Measurements from ENCODE around the gene RAI14. TPM values are rescaled to one million over a fixed set of nuclear protein-coding genes. Genes with fewer than 3 reads are reported as not detected.

RAI14 gene
- total RNA-seq (2014; rRNA removed; shearing (Covaris generic); ENCODE audit: low replicate concordance) = 34.4 and 34.6 TPM in 2 replicates

GRCh38 chr5:34656001-34656699, at the start of gene RAI14:
RAI14 (plus strand) TSS chr5:34656328; CDS start chr5:34686920, 30,592 bp downstream.
- Histone ChIP-seq H3K27me3 (no peaks in the 10 kb centered on the region), H3K4me3 (peak within 1 kb of the TSS; percentile 80), H3K36me3 (peaks cover 21% of the 10 kb centered on the region), H3K9me3 (no peaks in the 10 kb centered on the region)
- peak; percentile 94 for DNase-seq

- Histone ChIP-seq H3K36me3 (no peaks in the 10 kb centered on the region), H3K9me3 (no peaks in the 10 kb centered on the region), H3K27me3 (no peaks in the 10 kb centered on the region), H3K4me3 (no peak overlapping the region)
- DNase-seq = no peak
Measured at GRCh38 chr5:34608368-34608767, 47.8 kb upstream of the RAI14 start.

- DNase-seq = peak; percentile 53
- H3K9me3 ChIP-seq = no peaks in the 10 kb centered on the region
- no peaks in the 10 kb centered on the region for H3K27me3 ChIP-seq
- H3K36me3 ChIP-seq = no peaks in the 10 kb centered on the region
- H3K4me3 ChIP-seq = no peak overlapping the region
Measured at GRCh38 chr5:34608859-34609648, 47.1 kb upstream of the RAI14 start.

- DNase-seq = peak; percentile 64
- Histone ChIP-seq H3K36me3 (no peaks in the 10 kb centered on the region), H3K9me3 (no peaks in the 10 kb centered on the region), H3K4me3 (no peak overlapping the region), H3K27me3 (no peaks in the 10 kb centered on the region)
Measured at GRCh38 chr5:34609951-34610441, 46.1 kb upstream of the RAI14 start.

- DNase-seq = no peak
- no peaks in the 10 kb centered on the region for H3K27me3 ChIP-seq
- H3K9me3 ChIP-seq = no peaks in the 10 kb centered on the region
- no peaks in the 10 kb centered on the region for H3K36me3 ChIP-seq
- H3K4me3 ChIP-seq = no peak overlapping the region
Measured at GRCh38 chr5:34610546-34610945, 45.6 kb upstream of the RAI14 start.

GRCh38 chr5:34611464-34612415, 44.4 kb upstream of the RAI14 start:
- DNase-seq = no peak
- no peaks in the 10 kb centered on the region for H3K9me3 ChIP-seq
- no peaks in the 10 kb centered on the region for H3K36me3 ChIP-seq
- no peaks in the 10 kb centered on the region for H3K27me3 ChIP-seq
- H3K4me3 ChIP-seq = no peak overlapping the region

GRCh38 chr5:34616651-34617050, 39.5 kb upstream of the RAI14 start:
- H3K4me3 ChIP-seq = no peak overlapping the region
- DNase-seq = no peak
- H3K36me3 ChIP-seq = no peaks in the 10 kb centered on the region
- no peaks in the 10 kb centered on the region for H3K27me3 ChIP-seq
- H3K9me3 ChIP-seq = no peaks in the 10 kb centered on the region

- Histone ChIP-seq H3K4me3 (no peak overlapping the region), H3K27me3 (no peaks in the 10 kb centered on the region), H3K36me3 (no peaks in the 10 kb centered on the region), H3K9me3 (no peaks in the 10 kb centered on the region)
- DNase-seq = no peak
Measured at GRCh38 chr5:34618371-34619065, 37.6 kb upstream of the RAI14 start.

GRCh38 chr5:34620185-34620584, 35.9 kb upstream of the RAI14 start:
- Histone ChIP-seq H3K4me3 (no peak overlapping the region), H3K27me3 (no peaks in the 10 kb centered on the region), H3K9me3 (no peaks in the 10 kb centered on the region), H3K36me3 (no peaks in the 10 kb centered on the region)
- DNase-seq = no peak

- Histone ChIP-seq H3K9me3 (no peaks in the 10 kb centered on the region), H3K36me3 (no peaks in the 10 kb centered on the region), H3K27me3 (no peaks in the 10 kb centered on the region), H3K4me3 (no peak overlapping the region)
- DNase-seq = peak; percentile 34
Measured at GRCh38 chr5:34621277-34622097, 34.6 kb upstream of the RAI14 start.

GRCh38 chr5:34622098-34622400, 34.1 kb upstream of the RAI14 start:
- no peaks in the 10 kb centered on the region for H3K27me3 ChIP-seq
- H3K36me3 ChIP-seq = no peaks in the 10 kb centered on the region
- H3K9me3 ChIP-seq = no peaks in the 10 kb centered on the region
- H3K4me3 ChIP-seq = no peak overlapping the region
- no peak for DNase-seq

GRCh38 chr5:34624691-34625090, 31.4 kb upstream of the RAI14 start:
- Histone ChIP-seq H3K4me3 (no peak overlapping the region), H3K36me3 (no peaks in the 10 kb centered on the region), H3K27me3 (no peaks in the 10 kb centered on the region), H3K9me3 (no peaks in the 10 kb centered on the region)
- DNase-seq = no peak

- Histone ChIP-seq H3K4me3 (no peak overlapping the region), H3K27me3 (no peaks in the 10 kb centered on the region), H3K36me3 (no peaks in the 10 kb centered on the region), H3K9me3 (peaks cover 3% of the 10 kb centered on the region; the same call in 1 of the 2 replicates)
- DNase-seq = no peak
Measured at GRCh38 chr5:34625246-34625645, 30.9 kb upstream of the RAI14 start.

- Histone ChIP-seq H3K9me3 (peaks cover 8% of the 10 kb centered on the region), H3K36me3 (no peaks in the 10 kb centered on the region), H3K27me3 (no peaks in the 10 kb centered on the region), H3K4me3 (no peak overlapping the region)
- DNase-seq = peak; percentile 47
Measured at GRCh38 chr5:34626036-34626435, 30.1 kb upstream of the RAI14 start.

- H3K27me3 ChIP-seq = no peaks in the 10 kb centered on the region
- H3K9me3 ChIP-seq = peaks cover 13% of the 10 kb centered on the region
- no peak overlapping the region for H3K4me3 ChIP-seq
- DNase-seq = no peak
- H3K36me3 ChIP-seq = no peaks in the 10 kb centered on the region
Measured at GRCh38 chr5:34626751-34627150, 29.4 kb upstream of the RAI14 start.

GRCh38 chr5:34627794-34628193, 28.3 kb upstream of the RAI14 start:
- H3K36me3 ChIP-seq = no peaks in the 10 kb centered on the region
- no peak for DNase-seq
- no peaks in the 10 kb centered on the region for H3K27me3 ChIP-seq
- no peak overlapping the region for H3K4me3 ChIP-seq
- peaks cover 13% of the 10 kb centered on the region for H3K9me3 ChIP-seq

All from MG63 (cell line).